LNCaP clone FGC (cell line): ENCODE data around the gene THRSP.
"Not testable (repeated sequence)": the region's sequence is repeated elsewhere in the genome, so short reads cannot be mapped to it uniquely, and the experiment has no call there.

Experiments used
- DNase-seq: peaks from one replicate; pipeline ENCODE4 v3.0.0-alpha.2; 2011; ENCODE audit warnings: low read depth
- H3K4me3 ChIP-seq: 2 replicates; pipeline ENCODE4 v1.5.1; 2011; ENCODE audit warnings: mild to moderate bottlenecking, low read depth, low read length, control low read depth
- TF ChIP-seq, protein P1 (sequence below): IDR thresholded peaks from 2 replicates; pipeline ENCODE4 v1.5.1; 2012; ENCODE audit warnings: mild to moderate bottlenecking; ENCODE audit not compliant: control insufficient read depth, insufficient read depth; ENCODE audit errors: extremely low read depth

THRSP gene

DNA sequence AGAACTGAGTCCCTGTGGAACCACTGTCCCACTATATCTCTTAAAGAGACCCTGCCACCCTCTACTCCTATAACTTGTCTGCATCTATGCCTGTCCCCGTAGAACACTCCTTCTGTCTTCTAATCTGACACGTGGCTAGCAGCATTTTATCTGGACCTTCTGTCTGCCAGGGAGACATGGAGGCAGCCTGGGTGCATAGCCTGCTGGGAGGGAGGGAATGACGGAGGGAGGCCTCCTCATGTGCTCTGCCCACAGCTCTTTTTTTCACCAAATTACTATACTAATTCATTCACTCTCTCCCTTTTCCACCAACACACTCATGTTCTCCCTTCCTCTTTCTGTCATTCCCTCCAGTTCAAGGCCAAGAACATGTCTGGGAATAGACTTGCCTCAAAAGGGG lies 7.6 kb upstream of the THRSP start:
- H3K4me3 ChIP-seq: no peak overlapping the region
- TF ChIP-seq, protein P1, sequence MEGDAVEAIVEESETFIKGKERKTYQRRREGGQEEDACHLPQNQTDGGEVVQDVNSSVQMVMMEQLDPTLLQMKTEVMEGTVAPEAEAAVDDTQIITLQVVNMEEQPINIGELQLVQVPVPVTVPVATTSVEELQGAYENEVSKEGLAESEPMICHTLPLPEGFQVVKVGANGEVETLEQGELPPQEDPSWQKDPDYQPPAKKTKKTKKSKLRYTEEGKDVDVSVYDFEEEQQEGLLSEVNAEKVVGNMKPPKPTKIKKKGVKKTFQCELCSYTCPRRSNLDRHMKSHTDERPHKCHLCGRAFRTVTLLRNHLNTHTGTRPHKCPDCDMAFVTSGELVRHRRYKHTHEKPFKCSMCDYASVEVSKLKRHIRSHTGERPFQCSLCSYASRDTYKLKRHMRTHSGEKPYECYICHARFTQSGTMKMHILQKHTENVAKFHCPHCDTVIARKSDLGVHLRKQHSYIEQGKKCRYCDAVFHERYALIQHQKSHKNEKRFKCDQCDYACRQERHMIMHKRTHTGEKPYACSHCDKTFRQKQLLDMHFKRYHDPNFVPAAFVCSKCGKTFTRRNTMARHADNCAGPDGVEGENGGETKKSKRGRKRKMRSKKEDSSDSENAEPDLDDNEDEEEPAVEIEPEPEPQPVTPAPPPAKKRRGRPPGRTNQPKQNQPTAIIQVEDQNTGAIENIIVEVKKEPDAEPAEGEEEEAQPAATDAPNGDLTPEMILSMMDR: no peak
- DNase-seq: no peak

GRCh38 chr11:78057462-78058055 lies 6.1 kb upstream of the THRSP start:
- no peak for DNase-seq
- no peak overlapping the region for H3K4me3 ChIP-seq
- TF ChIP-seq, protein P1: no peak

- H3K4me3 ChIP-seq, DNase-seq: not testable (repeated sequence)
Observed at GRCh38 chr11:78059749-78060328, 3.8 kb upstream of the THRSP start.

DNA sequence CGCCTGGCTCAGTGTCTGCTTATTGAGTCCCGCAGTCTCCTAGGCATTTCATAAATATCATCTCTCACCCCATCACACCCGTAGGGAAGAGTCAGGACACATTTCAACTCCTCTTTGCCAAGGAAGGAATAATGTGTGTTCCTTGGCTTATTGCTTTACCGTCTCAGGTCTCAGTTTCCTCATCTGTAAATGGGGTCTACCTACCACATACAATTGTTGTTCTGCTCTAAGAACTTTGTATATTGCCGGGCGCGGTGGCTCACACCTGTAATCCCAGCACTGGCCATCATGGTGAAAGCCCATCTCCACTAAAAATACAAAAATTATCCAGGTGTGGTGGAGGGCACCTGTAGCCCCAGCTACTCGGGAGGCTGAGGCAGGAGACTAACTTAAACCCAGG lies 3.1 kb upstream of the THRSP start:
- no peak for DNase-seq

GRCh38 chr11:78061088-78061920 lies 2.4 kb upstream of the THRSP start:
- TF ChIP-seq, protein P1: no peak
- 0 out of 2 replicates have a peak overlapping the region, but pooled peaks have one; percentile 5 for H3K4me3 ChIP-seq
- peak; percentile 94 for DNase-seq

More for the DNA sequence above, 3.1 kb upstream of the THRSP start:
- no peak overlapping the region for H3K4me3 ChIP-seq
- TF ChIP-seq, protein P1: no peak

GRCh38 chr11:78061921-78062311 lies 1.7 kb upstream of the THRSP start:
- DNase-seq: no peak
- TF ChIP-seq, protein P1: no peak
- H3K4me3 ChIP-seq: no peak overlapping the region

GRCh38 chr11:78062671-78063070 lies 990 bp upstream of the THRSP start:
- no peak overlapping the region for H3K4me3 ChIP-seq
- DNase-seq: peak; percentile 33
- TF ChIP-seq, protein P1: no peak
